Uterus (tissue), 4 donors: Measurements from ENCODE around the gene NSD2. TPM values are rescaled to one million over a fixed set of nuclear protein-coding genes. Genes with fewer than 3 reads are reported as not detected.

Source experiments
- DNase-seq, 2 donors: peaks; one replicate each; pipeline ENCODE4 v3.0.0-alpha.2; 2019 to 2020
- H3K27ac ChIP-seq, 2 donors: fragments of 200-600 bp; sonication (generic); 1 replicate in 1 of 2; 2 replicates in 1 of 2; pipeline ENCODE4 v1.5.1; 2016 to 2018
- H3K27me3 ChIP-seq, 2 donors: fragments of 200-600 bp; sonication (generic); one replicate each; pipeline ENCODE4 v1.5.1; 2018 to 2019; ENCODE audit warnings: control low read depth in 1 of 2
- H3K36me3 ChIP-seq, 2 donors: fragments of 200-600 bp; sonication (generic); one replicate each; pipeline ENCODE4 v1.5.1; 2019; ENCODE audit warnings: control low read depth in 1 of 2
- H3K4me1 ChIP-seq, 2 donors: fragments of 200-600 bp; sonication (generic); one replicate each; pipeline ENCODE4 v1.5.1; 2018 to 2019; ENCODE audit warnings: control low read depth in 1 of 2
- H3K4me3 ChIP-seq, 2 donors: fragments of 200-600 bp; sonication (generic); 1 replicate in 1 of 2; 2 replicates in 1 of 2; pipeline ENCODE4 v1.5.1; 2018 to 2019; ENCODE audit warnings: mild to moderate bottlenecking in 1 of 2
- H3K9me3 ChIP-seq, 2 donors: fragments of 200-600 bp; sonication (generic); one replicate each; pipeline ENCODE4 v1.5.1; 2019; ENCODE audit warnings: control low read depth in 1 of 2
- CTCF ChIP-seq, 4 experiments: fragments of 200-600 bp in 2 of 4; fragments of 450-650 bp in 2 of 4; sonication (generic) in 2 of 4; IDR thresholded peaks; one replicate each; pipeline ENCODE4 v1.5.1; 2016 to 2019; ENCODE audit warnings: antibody characterized with exemption in 4 of 4, mild to moderate bottlenecking in 2 of 4, moderate library complexity in 1 of 4
- POLR2A ChIP-seq, 2 donors: fragments of 450-650 bp; IDR thresholded peaks; one replicate each; pipeline ENCODE4 v1.6.1; 2016; ENCODE audit warnings: antibody characterized with exemption in 2 of 2, mild to moderate bottlenecking in 1 of 2, moderate library complexity in 1 of 2
- intact Hi-C: fragments of 100-400 bp; cut with DNase I; formaldehyde crosslinking; loops from one replicate; pipeline ENCODE4 v1.15.1; 2023; ENCODE audit warnings: low total_unique reads
- total RNA-seq, 4 donors: library from RNA; depleted of rRNA in 3 of 4; stranded (reverse); fragments of >200 nt in 3 of 4; gene quantifications; one replicate each; pipeline versions ENCODE4 v1.1.0 to v1.2.4, GENCODE V29; 2014 to 2023
- donor health status: DM: yes; HTN: yes; CAD: no.

The NSD2 gene
- total RNA-seq, 4 donors from 2014 or later: 10.3 to 75.3 (median 49.0) TPM

- no peaks in the 10 kb centered on the region for H3K36me3 ChIP-seq
- H3K27me3 ChIP-seq: no peaks in the 10 kb centered on the region
- no peak overlapping the region for H3K27ac ChIP-seq
- TF ChIP-seq CTCF (IDR thresholded peaks at IDR 0.05): no peak
- TF ChIP-seq POLR2A (IDR thresholded peaks at IDR 0.05): no peak
- H3K4me1 ChIP-seq: no peaks in the 10 kb centered on the region
- H3K9me3 ChIP-seq: no peaks in the 10 kb centered on the region
- intact Hi-C loops: no loop called here
- no peak for DNase-seq
- no peak overlapping the region for H3K4me3 ChIP-seq
These were observed 45.9 kb upstream of the NSD2 start for GRCh38 chr4:1825326-1825725.

GRCh38 chr4:1826531-1827350 is 44.5 kb upstream of the NSD2 start:
- no peak overlapping the region for H3K27ac ChIP-seq
- no peaks in the 10 kb centered on the region for H3K36me3 ChIP-seq
- no peak for DNase-seq
- no peaks in the 10 kb centered on the region for H3K27me3 ChIP-seq
- no peaks in the 10 kb centered on the region for H3K9me3 ChIP-seq
- intact Hi-C loops: no loop called here
- TF ChIP-seq CTCF (IDR thresholded peaks at IDR 0.05): no peak
- TF ChIP-seq POLR2A (IDR thresholded peaks at IDR 0.05): no peak
- no peaks in the 10 kb centered on the region for H3K4me1 ChIP-seq
- H3K4me3 ChIP-seq: no peak overlapping the region

GRCh38 chr4:1830234-1830633 is 41.0 kb upstream of the NSD2 start:
- no peaks in the 10 kb centered on the region for H3K36me3 ChIP-seq
- intact Hi-C loops: no loop called here
- H3K9me3 ChIP-seq: no peaks in the 10 kb centered on the region
- no peak for TF ChIP-seq CTCF (IDR thresholded peaks at IDR 0.05)
- TF ChIP-seq POLR2A (IDR thresholded peaks at IDR 0.05): no peak
- H3K27me3 ChIP-seq: no peaks in the 10 kb centered on the region
- no peaks in the 10 kb centered on the region for H3K4me1 ChIP-seq
- no peak overlapping the region for H3K27ac ChIP-seq
- DNase-seq: no peak
- no peak overlapping the region for H3K4me3 ChIP-seq

GRCh38 chr4:1830642-1831228 is 40.5 kb upstream of the NSD2 start:
- no peaks in the 10 kb centered on the region for H3K9me3 ChIP-seq
- H3K4me3 ChIP-seq: no peak overlapping the region
- TF ChIP-seq POLR2A (IDR thresholded peaks at IDR 0.05) (no peak), CTCF (IDR thresholded peaks at IDR 0.05) (no peak)
- intact Hi-C loops: no loop called here
- H3K4me1 ChIP-seq: no peaks in the 10 kb centered on the region
- no peaks in the 10 kb centered on the region for H3K27me3 ChIP-seq
- no peak overlapping the region for H3K27ac ChIP-seq
- no peak for DNase-seq
- no peaks in the 10 kb centered on the region for H3K36me3 ChIP-seq

GRCh38 chr4:1831331-1831730 is 39.9 kb upstream of the NSD2 start:
- no peak overlapping the region for H3K4me3 ChIP-seq
- no peaks in the 10 kb centered on the region for H3K36me3 ChIP-seq
- intact Hi-C loops: no loop called here

More at GRCh38 chr4:1831331-1831730, 39.9 kb upstream of the NSD2 start:
- Histone ChIP-seq H3K9me3 (no peaks in the 10 kb centered on the region), H3K27me3 (no peaks in the 10 kb centered on the region), H3K27ac (no peak overlapping the region), H3K4me1 (no peaks in the 10 kb centered on the region)
- no peak for DNase-seq
- no peak for TF ChIP-seq CTCF (IDR thresholded peaks at IDR 0.05)
- TF ChIP-seq POLR2A (IDR thresholded peaks at IDR 0.05): no peak
